GM12801 (cell line): ENCODE data around the gene CXorf65.

Experiments used
- CTCF ChIP-seq: IDR thresholded peaks from one replicate; pipeline ENCODE4 v1.5.1; 2011; ENCODE audit warnings: control low read depth; ENCODE audit not compliant: insufficient read length; ENCODE audit errors: extremely low read depth

Gene CXorf65

GRCh38 chrX:71056867-71057266 lies 49.7 kb downstream of the CXorf65 start:
- TF ChIP-seq CTCF = no peak
